ENCODE results near the gene SIRT6.

Gene SIRT6

DNA sequence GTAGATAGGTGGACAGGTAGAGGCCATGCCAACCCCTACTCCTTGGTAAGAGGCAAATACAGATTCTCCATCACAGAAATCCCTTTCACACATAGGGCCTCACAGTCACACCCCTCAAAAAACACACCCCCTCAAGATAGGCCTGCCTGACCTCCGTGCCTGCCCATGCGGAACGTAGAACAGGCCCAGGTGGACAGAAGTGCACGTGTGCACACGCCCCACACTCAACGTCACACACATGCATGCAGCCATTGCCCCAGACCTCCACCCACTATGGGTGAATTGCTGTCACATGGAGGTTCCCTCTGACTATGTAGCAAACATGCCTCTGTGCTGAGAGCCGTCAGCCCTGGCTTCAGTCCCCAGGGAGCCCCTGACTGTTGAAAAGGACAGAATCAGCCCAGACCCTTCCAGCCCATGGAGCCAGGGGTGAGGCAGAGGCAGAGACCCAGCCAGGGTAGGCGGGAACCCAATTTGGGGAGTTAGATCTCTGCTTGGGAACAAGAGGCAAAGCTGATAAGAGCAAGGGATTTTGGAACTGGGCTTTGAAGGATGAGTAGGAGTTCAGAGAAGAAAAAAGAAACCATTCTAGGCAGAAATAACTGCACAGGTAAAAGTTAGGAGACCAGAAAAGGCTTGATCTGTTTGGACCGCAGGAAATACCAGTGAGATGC is 3.2 kb upstream of the SIRT6 start:
- peaks cover 8% of the 10 kb centered on the region; the same call in 1 of the 2 replicates for H3K4me1 ChIP-seq (ENCODE audit: control insufficient read depth, insufficient read depth, low read length)
- no peaks in the 10 kb centered on the region for H3K36me3 ChIP-seq (ENCODE audit: control insufficient read depth, insufficient read depth, low read length)
- H3K27me3 ChIP-seq (ENCODE audit: control insufficient read depth, insufficient read depth, low read length) = no peaks in the 10 kb centered on the region
- H3K27ac ChIP-seq (ENCODE audit: low read depth, low read length) = no peak overlapping the region
- H3K4me3 ChIP-seq (ENCODE audit: low read depth, low read length) = no peak overlapping the region
- no peaks in the 10 kb centered on the region for H3K9me3 ChIP-seq (ENCODE audit: control insufficient read depth, insufficient read depth, low read depth, low read length)
- no peak overlapping the region for H3K9ac ChIP-seq (ENCODE audit: low read length)

DNA sequence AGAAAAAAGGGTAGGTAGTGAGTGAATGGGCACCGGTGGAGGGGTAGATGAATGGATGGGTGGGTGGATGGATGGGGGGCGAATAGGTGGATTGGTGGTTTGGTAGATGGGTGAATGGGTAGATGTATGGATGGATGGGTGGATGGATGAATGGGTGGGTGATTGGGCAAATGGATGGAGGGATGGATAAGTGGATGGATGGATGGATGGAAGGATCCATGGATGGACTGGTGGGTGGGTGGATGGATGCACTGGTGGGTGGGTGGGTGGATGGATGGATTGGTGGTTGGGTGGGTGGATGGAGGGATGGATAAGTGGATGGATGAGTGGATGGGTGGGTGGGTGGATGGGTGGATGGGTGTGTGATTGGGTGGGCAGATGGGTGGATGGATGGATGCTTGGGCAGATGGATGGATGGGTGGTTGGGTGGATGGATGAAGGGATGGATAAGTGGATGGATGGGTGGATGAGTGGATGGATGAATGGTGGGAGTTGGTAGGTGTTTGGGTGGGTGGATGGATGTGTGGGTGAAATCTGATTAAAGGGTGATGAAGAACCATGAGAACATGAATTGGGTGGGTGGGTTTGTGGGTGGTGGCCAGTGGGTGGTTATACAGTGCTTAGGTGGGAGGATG is 2.5 kb upstream of the SIRT6 start:
- Histone ChIP-seq H3K9me3 (ENCODE audit: control insufficient read depth, insufficient read depth, low read depth, low read length) (no peaks in the 10 kb centered on the region), H3K27me3 (ENCODE audit: control insufficient read depth, insufficient read depth, low read length) (no peaks in the 10 kb centered on the region), H3K36me3 (ENCODE audit: control insufficient read depth, insufficient read depth, low read length) (no peaks in the 10 kb centered on the region), H3K9ac (ENCODE audit: low read length) (no peak overlapping the region), H3K27ac (ENCODE audit: low read depth, low read length) (no peak overlapping the region), H3K4me3 (ENCODE audit: low read depth, low read length) (no peak overlapping the region), H3K4me1 (ENCODE audit: control insufficient read depth, insufficient read depth, low read length) (peaks cover 8% of the 10 kb centered on the region; the same call in 1 of the 2 replicates)

DNA sequence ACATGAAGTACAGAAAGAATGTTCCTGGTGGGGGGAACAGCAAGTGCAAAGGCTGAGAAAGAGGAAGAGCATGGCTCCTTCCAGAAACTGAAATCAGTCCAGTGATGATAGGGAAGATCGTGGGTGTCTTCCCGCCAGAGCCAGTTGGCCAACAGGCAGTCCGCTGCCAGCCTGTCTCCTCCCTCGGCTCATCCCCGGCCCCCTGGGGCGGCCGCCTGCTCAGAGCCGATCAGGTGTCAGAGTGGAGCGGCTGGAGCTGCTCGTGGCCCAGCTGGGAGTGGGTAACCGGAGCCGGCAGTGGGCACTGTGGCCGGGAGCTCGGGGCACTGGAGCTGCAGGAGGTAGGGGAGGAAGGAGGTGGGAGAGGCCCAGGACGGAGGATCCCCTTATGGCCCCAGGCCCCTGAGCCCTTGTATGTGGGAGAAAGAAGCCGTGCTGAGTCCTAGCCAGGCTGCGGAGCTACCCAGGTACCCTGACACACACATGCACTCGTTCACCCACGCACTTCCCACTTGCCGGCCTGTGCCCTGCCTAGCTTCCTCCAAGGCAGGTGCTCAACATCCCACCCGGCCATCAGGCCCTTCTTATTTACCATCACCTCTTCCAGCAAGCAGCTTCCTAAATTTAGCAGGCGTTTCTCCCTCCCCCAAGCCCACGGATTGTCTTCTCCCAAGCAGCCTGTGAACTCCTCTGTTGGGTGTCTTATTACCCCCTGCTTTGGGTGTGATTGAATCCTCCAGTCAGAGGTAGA is 1.8 kb upstream of the SIRT6 start:
- H3K9ac ChIP-seq (ENCODE audit: low read length) = no peak overlapping the region
- H3K36me3 ChIP-seq (ENCODE audit: control insufficient read depth, insufficient read depth, low read length) = peaks cover 2% of the 10 kb centered on the region; the same call in 1 of the 2 replicates
- H3K27me3 ChIP-seq (ENCODE audit: control insufficient read depth, insufficient read depth, low read length) = no peaks in the 10 kb centered on the region
- H3K4me3 ChIP-seq (ENCODE audit: low read depth, low read length) = no peak overlapping the region
- H3K4me1 ChIP-seq (ENCODE audit: control insufficient read depth, insufficient read depth, low read length) = peaks cover 8% of the 10 kb centered on the region; the same call in 1 of the 2 replicates
- no peak overlapping the region for H3K27ac ChIP-seq (ENCODE audit: low read depth, low read length)
- no peaks in the 10 kb centered on the region for H3K9me3 ChIP-seq (ENCODE audit: control insufficient read depth, insufficient read depth, low read depth, low read length)

DNA sequence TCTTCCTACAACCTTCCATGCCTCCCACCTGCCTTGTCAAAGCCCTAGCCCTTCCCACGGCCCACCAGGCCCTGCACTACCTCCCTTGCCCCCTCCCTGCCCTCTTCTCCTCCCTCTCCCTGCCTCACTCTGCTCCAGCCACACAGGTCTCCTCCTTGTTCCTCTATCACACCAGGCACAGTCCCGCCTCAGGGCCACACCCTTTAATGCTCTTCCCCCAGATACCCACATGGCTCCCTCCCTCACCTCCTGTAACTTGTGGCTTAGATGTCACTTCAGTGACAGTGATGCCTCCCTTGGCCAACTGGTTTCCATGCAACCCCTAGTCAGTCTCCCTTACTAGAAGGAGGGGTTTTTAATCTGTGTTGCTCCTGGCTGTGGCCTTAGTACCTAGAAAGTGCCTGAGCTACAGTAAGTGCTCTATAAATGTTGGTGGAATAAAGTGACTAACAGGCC is 1.3 kb downstream of the SIRT6 start:
- H3K27ac ChIP-seq (ENCODE audit: low read depth, low read length) = no peak overlapping the region

DNA sequence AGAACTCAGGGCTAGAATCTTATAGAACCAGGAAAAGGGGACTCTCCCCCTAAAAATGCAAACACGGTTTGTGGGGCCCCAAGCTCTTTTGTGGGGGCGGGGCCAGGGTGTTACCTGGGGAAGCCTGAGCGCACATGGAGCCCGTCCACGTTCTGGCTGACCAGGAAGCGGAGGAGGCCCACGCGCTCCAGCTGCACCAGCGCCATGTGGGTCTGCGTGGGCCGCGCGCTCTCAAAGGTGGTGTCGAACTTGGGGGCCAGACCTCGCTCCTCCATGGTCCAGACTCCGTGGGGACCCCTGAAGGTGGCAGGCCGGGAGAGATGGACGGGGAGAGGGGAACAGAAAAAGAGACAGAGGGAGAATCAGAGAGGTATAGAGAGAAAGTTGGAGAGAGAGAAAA is 3.4 kb downstream of the SIRT6 start:
- H3K4me3 ChIP-seq (ENCODE audit: low read depth, low read length) = no peak overlapping the region
- H3K4me1 ChIP-seq (ENCODE audit: control insufficient read depth, insufficient read depth, low read length) = peaks cover 3% of the 10 kb centered on the region; the same call in 1 of the 2 replicates
- no peak overlapping the region for H3K27ac ChIP-seq (ENCODE audit: low read depth, low read length)
- no peak overlapping the region for H3K9ac ChIP-seq (ENCODE audit: low read length)
- H3K27me3 ChIP-seq (ENCODE audit: control insufficient read depth, insufficient read depth, low read length) = no peaks in the 10 kb centered on the region
- H3K9me3 ChIP-seq (ENCODE audit: control insufficient read depth, insufficient read depth, low read depth, low read length) = no peaks in the 10 kb centered on the region
- H3K36me3 ChIP-seq (ENCODE audit: control insufficient read depth, insufficient read depth, low read length) = peaks cover 13% of the 10 kb centered on the region

More for the DNA sequence above, 1.3 kb downstream of the SIRT6 start:
- Histone ChIP-seq H3K9ac (ENCODE audit: low read length) (no peak overlapping the region), H3K4me1 (ENCODE audit: control insufficient read depth, insufficient read depth, low read length) (peaks cover 6% of the 10 kb centered on the region; the same call in 1 of the 2 replicates), H3K9me3 (ENCODE audit: control insufficient read depth, insufficient read depth, low read depth, low read length) (no peaks in the 10 kb centered on the region), H3K4me3 (ENCODE audit: low read depth, low read length) (no peak overlapping the region), H3K36me3 (ENCODE audit: control insufficient read depth, insufficient read depth, low read length) (peaks cover 5% of the 10 kb centered on the region; the same call in 1 of the 2 replicates), H3K27me3 (ENCODE audit: control insufficient read depth, insufficient read depth, low read length) (no peaks in the 10 kb centered on the region)

DNA sequence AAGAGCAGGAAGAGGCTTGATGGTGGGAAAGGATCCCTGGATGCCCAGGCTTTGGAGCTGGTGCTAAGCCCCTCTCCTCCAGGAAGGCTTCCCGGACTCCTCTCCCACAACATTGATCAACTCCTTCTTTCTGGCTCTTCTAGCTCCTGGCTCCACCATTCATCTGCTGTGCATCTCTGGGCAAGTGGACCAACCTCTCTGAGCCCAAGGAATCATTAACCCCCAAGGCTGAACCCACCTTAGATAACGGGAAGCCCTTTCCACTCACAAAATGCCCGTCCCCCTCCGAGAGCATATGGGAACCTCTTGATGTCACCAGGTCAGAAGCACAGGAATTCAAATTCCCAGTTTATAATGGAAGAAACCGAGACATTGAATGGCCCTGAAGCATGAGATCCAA is 5.2 kb downstream of the SIRT6 start:
- Histone ChIP-seq H3K27ac (ENCODE audit: low read depth, low read length) (no peak overlapping the region), H3K9ac (ENCODE audit: low read length) (no peak overlapping the region), H3K27me3 (ENCODE audit: control insufficient read depth, insufficient read depth, low read length) (peaks cover 18% of the 10 kb centered on the region), H3K4me1 (ENCODE audit: control insufficient read depth, insufficient read depth, low read length) (no peaks in the 10 kb centered on the region), H3K9me3 (ENCODE audit: control insufficient read depth, insufficient read depth, low read depth, low read length) (no peaks in the 10 kb centered on the region), H3K4me3 (ENCODE audit: low read depth, low read length) (no peak overlapping the region), H3K36me3 (ENCODE audit: control insufficient read depth, insufficient read depth, low read length) (peaks cover 13% of the 10 kb centered on the region)

DNA sequence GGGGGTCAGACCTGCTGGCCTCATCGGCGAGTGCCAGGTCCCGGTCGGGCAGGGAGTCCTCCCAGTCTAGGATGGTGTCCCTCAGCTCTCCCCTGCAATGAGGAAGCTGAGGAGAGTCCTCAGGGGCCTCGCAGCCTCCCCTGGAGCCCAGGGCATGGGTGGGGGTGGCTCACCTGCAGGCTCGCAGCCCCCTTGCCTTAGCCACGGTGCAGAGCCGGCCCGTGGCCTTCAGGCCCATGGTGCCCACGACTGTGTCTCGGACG is 6.8 kb downstream of the SIRT6 start:
- Histone ChIP-seq H3K36me3 (ENCODE audit: control insufficient read depth, insufficient read depth, low read length) (peaks cover 13% of the 10 kb centered on the region), H3K4me1 (ENCODE audit: control insufficient read depth, insufficient read depth, low read length) (no peaks in the 10 kb centered on the region), H3K9me3 (ENCODE audit: control insufficient read depth, insufficient read depth, low read depth, low read length) (no peaks in the 10 kb centered on the region), H3K27ac (ENCODE audit: low read depth, low read length) (no peak overlapping the region), H3K27me3 (ENCODE audit: control insufficient read depth, insufficient read depth, low read length) (peaks cover 32% of the 10 kb centered on the region), H3K9ac (ENCODE audit: low read length) (no peak overlapping the region), H3K4me3 (ENCODE audit: low read depth, low read length) (no peak overlapping the region)

DNA sequence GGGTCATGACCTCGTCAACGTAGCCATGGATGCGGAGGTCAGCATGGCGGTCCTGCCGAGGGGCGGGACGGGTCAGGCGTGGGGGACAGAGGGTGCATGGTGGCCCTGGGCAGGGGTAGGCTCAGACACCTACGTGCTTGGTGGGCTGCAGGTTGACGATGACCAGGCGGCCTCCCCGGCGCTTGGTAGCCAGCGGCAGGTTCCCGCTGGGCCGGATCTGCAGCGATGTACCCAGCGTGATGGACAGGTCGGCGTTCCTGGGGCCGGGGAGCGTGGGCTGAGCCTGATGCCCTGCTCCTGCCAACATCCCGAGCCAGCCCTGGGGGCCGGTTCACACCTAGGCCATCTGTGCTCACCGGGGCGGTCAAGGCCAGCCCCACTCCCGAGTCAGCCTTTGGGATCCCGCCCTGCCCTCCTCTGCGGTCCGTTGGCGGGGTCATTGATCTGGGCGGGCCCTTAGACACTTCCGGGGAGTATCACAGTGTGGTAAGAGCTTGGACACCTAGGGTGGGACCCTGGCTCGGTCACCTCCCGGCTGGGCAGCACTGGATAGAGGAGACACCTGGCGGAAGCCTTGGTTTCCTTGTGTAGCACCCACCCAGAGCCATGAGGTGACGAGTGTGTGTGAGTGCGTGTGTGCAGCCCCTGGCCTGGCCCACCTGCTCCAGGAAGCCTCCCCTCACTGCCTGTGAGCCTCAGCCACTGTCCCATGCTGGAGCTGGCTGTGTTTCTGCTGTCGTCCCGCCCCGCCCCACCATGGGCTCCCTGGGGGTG is 7.3 kb downstream of the SIRT6 start:
- H3K9ac ChIP-seq (ENCODE audit: low read length) = no peak overlapping the region
- no peaks in the 10 kb centered on the region for H3K4me1 ChIP-seq (ENCODE audit: control insufficient read depth, insufficient read depth, low read length)
- H3K36me3 ChIP-seq (ENCODE audit: control insufficient read depth, insufficient read depth, low read length) = peaks cover 13% of the 10 kb centered on the region
- H3K27me3 ChIP-seq (ENCODE audit: control insufficient read depth, insufficient read depth, low read length) = peaks cover 32% of the 10 kb centered on the region
- no peak overlapping the region for H3K27ac ChIP-seq (ENCODE audit: low read depth, low read length)
- H3K9me3 ChIP-seq (ENCODE audit: control insufficient read depth, insufficient read depth, low read depth, low read length) = no peaks in the 10 kb centered on the region
- H3K4me3 ChIP-seq (ENCODE audit: low read depth, low read length) = no peak overlapping the region

DNA sequence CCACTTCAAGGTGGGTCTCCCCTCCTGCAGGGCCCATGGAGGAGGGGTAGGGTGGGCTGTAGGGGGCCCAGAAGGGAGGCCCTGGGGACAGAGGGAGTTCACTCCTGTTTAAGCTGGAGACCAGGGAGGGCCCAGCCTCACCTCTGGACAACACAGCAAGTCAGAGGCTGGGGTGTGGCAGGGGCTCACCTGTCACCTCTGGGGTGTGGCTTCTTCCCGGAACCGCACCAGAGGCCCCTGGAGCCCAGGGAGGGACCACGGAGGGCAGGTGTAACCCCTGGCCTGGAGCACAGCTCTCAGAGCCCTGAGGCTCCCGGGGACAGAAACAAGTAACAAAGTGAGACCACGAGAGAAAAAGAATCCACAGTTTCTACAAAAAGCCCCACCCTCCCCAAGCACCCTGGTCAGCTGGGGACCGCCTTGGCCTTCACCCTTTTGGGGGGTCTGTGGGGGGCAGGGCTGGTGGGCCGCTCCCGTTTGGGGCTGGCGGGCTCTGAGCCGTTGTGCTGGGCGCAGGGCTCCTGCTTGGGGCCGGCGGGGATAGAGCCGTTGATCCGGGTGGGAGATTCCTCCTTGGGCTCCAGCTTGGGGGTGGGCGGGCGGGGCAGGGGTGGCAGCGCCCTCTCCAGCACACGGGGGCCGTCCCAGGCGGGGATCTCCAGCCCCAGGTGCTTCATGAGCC is 8.0 kb downstream of the SIRT6 start:
- Histone ChIP-seq H3K9me3 (ENCODE audit: control insufficient read depth, insufficient read depth, low read depth, low read length) (no peaks in the 10 kb centered on the region), H3K36me3 (ENCODE audit: control insufficient read depth, insufficient read depth, low read length) (peaks cover 11% of the 10 kb centered on the region), H3K9ac (ENCODE audit: low read length) (no peak overlapping the region), H3K27me3 (ENCODE audit: control insufficient read depth, insufficient read depth, low read length) (peaks cover 32% of the 10 kb centered on the region), H3K4me1 (ENCODE audit: control insufficient read depth, insufficient read depth, low read length) (no peaks in the 10 kb centered on the region), H3K27ac (ENCODE audit: low read depth, low read length) (no peak overlapping the region), H3K4me3 (ENCODE audit: low read depth, low read length) (no peak overlapping the region)

DNA sequence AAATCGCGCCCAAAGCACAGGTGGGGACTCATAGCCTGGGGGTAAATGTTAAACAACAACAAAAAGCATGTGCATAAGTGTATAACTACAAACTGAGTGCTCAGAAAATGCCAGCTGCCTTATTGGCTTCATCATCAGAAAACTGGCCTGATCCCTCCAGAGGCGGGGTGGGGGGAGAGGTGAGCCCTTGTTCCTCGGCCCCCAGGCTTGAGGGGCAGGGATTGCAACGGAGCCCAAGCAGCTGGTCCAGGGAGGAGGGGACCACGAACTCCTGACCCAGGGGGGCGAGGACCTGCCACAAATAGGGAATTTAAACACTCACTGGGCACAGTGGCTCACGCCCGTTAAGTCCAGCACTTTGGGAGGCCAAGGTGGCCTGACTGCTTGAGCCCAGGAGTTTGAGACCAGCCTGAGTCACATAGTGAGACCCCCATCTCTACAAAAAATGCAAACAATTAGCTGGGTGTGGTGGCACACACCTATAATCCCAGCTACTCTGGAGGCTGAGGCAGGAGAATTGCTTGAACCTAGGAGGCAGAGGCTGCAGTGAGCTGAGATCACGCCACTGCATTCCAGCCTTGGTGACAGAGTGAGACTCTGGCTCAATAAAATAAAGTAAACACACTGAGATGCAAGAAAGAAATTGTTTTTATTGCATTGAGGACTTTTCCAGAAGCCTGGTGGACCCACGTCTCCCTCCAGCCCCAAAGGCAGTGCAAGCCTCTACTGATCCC is 8.7 kb downstream of the SIRT6 start:
- Histone ChIP-seq H3K9ac (ENCODE audit: low read length) (no peak overlapping the region), H3K36me3 (ENCODE audit: control insufficient read depth, insufficient read depth, low read length) (peaks cover 11% of the 10 kb centered on the region), H3K9me3 (ENCODE audit: control insufficient read depth, insufficient read depth, low read depth, low read length) (no peaks in the 10 kb centered on the region), H3K4me1 (ENCODE audit: control insufficient read depth, insufficient read depth, low read length) (no peaks in the 10 kb centered on the region), H3K4me3 (ENCODE audit: low read depth, low read length) (peak overlapping the region; percentile 44), H3K27ac (ENCODE audit: low read depth, low read length) (no peak overlapping the region), H3K27me3 (ENCODE audit: control insufficient read depth, insufficient read depth, low read length) (peaks cover 32% of the 10 kb centered on the region)
